ENCODE results near the gene GFPT1.
"Not testable (repeated sequence)": the region's sequence is repeated elsewhere in the genome, so short reads cannot be mapped to it uniquely, and the experiment has no call there.

GFPT1 gene

DNA sequence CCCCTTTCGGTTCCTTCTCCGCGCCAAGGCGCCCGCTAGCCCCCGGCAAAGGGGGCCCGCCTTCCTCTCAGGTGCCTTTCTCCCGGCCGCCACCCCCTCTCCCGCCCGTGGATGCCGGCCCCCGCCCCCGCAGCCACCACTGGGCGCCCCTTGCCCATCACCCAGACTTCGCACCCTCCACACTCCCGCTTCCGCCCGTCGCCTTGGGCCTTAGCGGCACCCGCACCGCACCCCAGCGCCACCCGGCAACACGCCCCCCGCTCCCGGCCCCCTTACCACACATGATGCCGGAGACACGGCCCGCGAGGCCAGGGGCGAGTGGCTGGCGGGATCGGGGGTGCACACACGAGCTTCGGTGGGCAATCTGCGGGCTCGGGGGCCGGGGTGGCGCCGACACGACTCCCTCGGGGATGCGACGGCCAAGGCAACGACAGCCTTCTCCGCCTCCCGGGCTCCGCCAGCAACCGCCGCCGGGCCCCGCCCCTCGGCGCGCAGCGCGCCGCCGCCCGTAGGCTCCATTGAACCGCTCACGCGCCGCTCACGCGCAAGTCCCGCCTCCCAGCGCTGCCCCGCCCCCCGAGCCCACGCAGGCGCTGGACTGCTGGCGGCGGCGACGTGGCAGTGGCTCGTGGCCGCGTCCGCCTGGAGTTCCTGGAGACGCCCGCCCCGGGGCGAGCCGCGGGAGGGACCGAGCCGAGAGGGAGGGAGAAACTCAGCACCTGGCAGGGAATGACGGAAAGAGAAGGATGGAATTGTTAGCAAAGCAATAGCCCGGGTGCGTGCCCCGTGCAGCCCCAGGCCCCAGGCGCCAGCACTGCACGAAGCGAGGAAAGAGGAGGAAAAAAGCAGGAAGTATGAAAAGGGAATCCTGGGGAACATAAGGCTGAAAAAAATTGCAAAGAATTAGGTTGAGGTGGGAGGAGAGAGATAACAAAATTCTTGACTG, at the start of gene GFPT1:
GFPT1 (minus strand) TSS at position 439 of the 946 bp plus-strand sequence; CDS start at position 283, 156 bp downstream.
- peak; percentile 97 for DNase-seq (ENCODE audit: low spot score)

DNA sequence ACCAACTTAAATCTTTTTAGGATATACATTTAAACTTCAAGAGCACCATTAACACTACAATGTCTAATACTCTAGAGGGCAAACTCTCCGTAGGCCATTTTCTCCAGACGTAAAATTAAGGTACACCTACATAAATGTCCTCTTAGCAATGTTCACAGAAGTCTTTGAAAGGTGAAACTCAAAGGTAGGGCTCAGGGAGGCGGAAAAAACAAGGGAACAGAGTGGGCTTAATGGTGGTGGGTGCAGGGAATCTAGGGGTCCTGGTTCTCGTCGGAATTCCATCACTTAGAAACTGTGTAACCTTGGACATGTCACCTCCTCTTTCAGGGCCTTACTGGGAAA, 49.5 kb upstream of the GFPT1 start:
- no peak for DNase-seq (ENCODE audit: low spot score)

DNA sequence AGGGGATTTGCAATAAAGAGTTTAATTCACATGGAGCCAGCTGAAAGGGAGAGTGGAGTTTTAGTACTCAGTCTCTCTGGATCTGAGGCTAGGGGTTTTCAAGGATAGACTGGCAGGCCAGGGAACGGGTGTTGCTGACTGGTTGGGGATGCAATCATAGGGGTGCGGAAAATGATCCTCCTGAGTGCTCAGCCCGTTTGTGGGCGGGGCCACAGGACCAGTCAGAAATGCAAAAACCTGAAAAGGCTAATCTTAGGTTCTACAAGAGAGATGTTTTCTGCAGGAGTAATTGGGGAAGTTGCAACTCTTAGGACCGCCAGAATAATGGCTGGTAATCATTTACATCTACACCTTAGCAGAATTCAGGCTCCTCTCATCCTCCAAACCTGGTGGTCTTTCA, 47.7 kb upstream of the GFPT1 start:
- DNase-seq (ENCODE audit: low spot score), result no peak

DNA sequence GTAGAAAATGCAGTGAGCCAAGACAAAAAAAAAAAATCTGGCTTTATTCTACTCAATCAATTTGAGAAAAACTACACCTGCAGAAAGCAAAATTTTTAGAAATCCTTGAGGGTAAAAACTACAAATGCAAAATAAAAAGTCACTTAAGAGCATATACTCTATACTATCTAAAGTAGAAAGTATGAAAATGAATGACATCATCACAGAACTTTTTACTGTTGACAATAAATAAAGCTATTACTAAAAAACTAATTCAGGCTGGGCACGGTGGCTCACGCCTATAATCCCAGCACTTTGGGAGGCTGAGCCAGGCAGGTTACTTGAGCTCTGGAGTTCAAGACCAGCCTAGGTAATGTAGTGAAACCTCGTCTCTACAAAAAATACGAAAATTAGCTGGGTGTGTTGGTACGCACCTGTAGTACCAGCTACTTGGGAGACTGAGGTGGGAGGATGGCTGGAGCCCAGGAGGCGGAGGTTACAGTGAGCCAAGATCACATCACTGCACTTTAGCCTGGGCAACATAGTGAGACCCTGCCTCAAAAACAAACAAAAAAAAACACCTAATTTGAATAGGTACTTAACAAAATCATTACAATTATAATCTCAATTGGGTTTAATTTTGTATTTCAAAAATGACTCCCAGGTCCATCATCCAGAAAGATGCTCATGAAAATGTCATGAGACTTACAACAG, 42.6 kb upstream of the GFPT1 start:
- no peak for DNase-seq (ENCODE audit: low spot score)

DNA sequence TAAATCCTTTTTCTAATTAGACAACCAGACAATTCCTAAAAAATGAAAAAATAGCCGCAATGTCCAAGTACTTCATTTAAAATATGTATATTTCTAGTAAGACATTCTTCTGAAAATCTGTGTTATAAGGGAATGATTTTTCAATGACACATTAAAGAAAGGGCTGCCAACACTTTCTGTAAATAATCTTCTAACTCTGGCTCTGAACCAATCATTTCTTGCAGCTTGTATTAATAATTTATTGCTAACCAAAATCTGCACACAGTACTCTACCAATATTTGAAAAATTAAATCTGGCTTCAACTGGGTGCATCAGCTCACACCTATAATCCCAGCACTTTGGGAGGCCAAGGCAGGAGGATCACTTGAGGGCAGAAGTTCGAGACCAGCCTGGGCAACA, 42.0 kb upstream of the GFPT1 start:
- DNase-seq (ENCODE audit: low spot score), result no peak

DNA sequence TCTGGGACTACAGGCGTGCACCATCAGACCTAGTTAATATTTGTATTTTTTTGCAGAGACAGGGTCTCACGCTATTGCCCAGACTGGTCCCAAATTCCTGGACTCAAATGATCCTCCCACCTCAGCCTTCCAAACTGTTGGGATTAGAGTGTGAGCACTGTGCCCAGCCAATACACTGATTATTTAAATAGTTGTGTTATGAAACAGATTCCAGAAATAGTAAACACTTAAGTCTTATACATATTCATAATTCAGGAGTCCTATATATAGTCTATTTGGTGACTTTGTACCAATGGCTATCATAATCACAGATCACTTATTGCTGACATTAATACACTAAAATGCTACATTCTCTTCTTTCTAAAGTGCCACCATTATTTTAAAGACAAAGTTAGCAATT, 37.4 kb upstream of the GFPT1 start:
- no peak for DNase-seq (ENCODE audit: low spot score)

DNA sequence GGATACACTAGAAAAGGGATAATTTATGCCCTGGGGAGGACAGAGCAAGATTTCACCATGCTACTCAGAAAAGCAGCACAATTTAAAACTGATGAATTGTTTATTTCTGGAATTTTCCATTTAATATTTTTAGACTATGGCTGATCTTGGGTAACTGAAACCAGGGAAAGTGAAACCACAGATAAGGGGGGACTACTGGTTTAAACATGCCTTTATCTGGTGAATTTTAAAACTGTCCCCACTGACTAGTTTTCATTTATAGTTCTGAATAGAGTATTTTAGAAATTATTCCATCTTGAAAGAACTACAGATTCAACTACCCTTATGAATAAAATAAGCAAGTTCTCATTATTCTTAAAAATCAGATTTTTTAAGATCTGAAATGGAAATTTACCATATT, 35.2 kb upstream of the GFPT1 start:
- no peak for DNase-seq (ENCODE audit: low spot score)

DNA sequence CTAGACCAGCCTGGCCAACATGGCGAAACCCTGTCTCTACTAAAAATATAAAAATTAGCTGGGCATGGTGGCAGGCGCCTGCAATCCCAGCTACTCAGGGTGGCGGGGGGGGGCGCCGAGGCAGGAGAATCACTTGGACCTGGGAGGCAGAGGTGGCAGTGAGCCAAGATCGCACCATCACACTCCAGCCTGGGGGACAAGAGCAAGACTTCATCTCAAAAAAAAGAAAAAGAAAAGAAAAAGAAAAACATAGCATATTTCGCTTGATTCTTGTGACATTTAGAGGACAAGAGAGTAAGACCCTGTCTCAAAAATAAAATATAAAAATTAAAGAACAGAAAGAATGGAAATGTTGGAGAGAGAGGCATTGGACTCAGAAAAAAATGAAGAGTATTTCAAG, 32.1 kb upstream of the GFPT1 start:
- DNase-seq (ENCODE audit: low spot score), result not testable (repeated sequence)

DNA sequence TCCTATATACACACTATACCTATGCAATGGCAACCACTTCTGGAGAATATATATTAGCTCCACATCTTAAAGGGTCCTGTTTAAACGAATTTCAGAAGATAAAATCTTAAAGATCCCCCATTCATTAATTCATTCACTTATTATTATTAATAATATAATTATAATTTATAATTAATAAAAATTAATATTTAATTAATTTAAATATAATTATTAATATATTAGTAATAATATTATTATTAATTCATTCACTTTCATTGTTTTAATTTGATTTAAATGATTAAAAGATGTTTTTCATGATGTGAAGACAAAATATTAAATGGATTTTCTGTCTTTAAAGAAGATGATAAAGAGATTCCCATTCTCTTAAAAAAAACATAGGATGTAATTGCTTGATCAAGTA, 29.1 kb upstream of the GFPT1 start:
- no peak for DNase-seq (ENCODE audit: low spot score)

DNA sequence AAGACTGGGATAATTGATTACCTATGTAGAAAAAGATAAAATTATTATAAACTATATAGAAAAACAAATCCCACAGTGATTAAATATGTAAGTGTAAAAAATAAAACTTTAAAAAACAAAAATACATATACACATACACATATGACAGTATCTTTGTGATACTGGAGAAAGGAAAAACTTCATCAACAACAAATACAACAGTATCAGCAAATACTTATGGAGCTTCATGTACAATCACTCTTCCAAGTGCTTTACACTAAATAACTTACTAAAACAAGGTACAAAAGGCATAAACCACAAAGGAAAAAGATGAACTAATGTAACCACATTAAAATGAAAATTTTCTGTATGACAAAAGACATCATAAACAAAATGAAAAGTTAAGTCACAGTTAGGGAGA, 24.1 kb upstream of the GFPT1 start:
- no peak for DNase-seq (ENCODE audit: low spot score)

DNA sequence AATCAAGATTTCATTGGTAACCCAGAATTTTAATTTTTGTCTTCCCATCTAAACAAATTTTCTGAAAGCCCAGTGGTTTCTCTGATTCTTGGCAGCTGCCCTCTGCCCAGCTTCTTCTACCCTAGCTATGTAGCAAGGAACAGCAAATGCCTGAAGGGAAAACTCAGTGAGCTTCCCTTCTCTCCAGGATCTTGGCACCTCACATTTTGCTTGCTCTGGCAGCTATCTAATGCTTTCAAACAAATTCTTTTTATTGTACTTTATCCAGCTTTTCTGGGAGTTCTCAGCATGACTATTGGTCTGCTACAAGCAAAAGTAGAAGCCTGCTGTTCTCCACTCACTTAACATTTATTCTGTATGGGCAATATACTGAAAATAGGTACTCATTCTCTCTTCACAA, 18.3 kb upstream of the GFPT1 start:
- no peak for DNase-seq (ENCODE audit: low spot score)

DNA sequence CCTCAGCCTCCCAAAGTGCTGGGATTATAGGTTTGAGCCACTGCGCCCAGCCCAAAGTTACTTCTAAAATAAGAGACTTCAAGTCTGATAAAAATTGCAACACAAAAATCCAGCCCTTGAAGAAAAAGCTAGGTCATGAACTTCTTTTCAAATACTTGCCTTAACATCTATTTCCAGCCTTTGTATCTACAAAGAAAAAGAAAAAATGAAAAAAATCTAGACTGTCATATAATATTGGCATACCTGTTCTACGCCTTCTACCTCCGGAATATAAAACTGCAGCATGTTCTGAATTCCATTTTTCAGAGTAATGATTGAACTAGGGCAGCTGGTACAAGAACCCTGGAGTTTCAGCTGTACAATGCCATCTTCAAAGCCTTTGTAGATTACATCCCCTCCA, 13.1 kb upstream of the GFPT1 start:
- no peak for DNase-seq (ENCODE audit: low spot score)

DNA sequence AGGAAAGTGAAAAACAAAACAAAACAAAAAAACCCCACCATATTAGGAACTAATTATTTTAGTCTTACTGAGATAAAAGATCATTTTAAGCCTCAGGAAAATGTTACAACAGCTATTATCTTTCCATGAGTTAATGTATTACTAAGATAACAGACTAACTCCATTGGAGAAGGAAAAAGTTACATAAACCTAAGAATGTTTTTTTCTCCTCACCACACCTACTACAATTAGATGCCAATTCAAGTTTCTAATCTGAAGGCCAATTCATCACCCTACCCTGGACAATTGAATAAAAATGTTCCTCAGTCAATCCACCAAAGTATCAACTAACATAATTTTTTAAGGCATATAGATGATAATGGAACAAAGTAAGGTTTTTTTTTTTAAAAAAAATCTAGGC, 10.2 kb upstream of the GFPT1 start:
- DNase-seq (ENCODE audit: low spot score), result no peak

DNA sequence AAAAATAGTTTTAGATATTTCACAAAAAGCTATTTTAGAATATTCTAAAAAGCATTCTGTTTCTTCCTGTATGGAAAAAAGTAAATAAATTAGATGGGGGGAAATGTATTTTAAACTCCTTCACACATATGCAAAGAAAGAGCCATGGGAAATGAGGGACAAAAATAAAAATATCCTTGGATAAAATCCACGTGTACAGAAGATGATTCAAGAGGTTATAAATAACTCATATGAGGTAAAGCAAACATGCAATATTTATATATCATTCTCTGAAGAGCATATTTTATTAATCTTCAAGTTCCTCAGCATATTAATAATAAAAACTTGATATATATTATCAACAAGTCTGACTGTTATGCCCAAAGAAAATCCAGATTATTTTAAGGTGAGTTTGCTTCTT, 8.8 kb upstream of the GFPT1 start:
- DNase-seq (ENCODE audit: low spot score), result no peak

DNA sequence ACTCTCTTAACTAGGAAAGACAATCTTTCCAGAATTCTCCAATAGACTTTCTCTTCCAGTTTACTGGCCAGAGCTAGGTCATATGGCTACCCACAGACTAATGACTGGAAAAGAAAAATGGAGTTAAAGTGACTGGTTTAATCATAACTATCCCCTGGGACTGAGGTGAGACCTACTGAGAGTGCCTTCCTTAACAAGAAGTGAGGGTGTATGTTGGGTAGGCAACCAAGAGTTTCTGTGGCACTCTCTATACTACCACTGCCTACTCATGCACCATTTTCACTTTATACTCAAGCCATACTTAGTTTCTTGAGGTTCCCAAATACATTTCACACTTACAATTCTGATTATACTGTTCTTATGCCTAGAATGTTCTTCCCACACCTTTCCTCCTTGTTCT, 6.9 kb upstream of the GFPT1 start:
- no peak for DNase-seq (ENCODE audit: low spot score)

DNA sequence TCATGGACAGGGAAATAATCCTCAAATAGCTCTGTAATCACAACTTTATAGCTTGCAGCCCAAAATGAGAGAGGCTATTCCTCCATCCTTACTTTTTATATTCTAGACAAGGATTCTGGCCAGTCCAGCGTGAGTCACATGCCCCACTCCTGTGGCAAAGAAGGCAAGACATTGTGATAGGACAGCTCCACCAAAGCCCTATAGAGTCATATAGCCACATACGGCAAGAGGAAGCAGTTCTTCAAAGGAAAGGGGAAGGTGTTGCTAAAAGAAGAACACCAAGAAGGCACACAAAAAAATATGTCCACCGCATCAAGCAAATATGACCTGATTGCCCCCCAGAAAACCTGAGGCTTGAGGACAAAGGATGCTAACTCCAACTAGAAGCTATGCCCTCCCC, 3.4 kb upstream of the GFPT1 start:
- no peak for DNase-seq (ENCODE audit: low spot score)

DNA sequence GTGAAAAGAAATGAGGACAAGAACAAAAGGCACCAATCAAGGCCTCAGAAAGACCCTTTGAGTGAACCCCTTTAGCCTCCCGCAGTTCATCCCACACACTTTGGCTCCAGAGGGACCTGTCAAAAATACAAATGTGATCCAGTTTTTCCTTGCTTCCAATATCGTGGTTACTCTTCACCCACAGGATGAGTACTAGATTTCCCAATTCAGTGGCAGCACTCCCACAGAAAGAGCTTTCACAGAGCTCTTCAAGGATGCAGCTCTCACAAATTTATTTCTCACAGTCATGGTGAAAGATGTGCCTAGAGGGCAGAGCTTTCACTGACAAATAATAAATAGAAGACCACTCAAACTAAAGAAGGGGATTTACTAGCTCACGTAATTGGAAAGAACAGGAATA, 3.0 kb upstream of the GFPT1 start:
- DNase-seq (ENCODE audit: low spot score), result peak; percentile 26

DNA sequence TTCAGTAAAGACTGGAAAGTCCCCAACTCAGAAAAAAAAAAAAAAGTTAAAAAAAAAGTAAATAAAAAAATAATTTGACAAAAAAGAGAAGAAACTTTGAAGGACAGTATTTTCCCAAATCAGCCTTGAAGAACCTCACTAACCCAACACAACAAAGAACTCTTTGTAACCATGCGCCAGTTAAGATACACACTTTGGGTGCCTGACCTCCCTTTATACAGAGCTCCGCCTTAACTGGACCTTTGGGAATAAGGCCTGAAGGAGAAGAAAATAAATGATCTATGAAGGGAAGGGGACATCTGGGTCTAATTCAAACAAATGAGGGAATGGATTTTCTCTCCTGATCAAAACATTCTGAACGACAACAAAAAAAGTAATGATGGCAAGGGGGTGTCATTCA, 2.2 kb upstream of the GFPT1 start:
- no peak for DNase-seq (ENCODE audit: low spot score)

DNA sequence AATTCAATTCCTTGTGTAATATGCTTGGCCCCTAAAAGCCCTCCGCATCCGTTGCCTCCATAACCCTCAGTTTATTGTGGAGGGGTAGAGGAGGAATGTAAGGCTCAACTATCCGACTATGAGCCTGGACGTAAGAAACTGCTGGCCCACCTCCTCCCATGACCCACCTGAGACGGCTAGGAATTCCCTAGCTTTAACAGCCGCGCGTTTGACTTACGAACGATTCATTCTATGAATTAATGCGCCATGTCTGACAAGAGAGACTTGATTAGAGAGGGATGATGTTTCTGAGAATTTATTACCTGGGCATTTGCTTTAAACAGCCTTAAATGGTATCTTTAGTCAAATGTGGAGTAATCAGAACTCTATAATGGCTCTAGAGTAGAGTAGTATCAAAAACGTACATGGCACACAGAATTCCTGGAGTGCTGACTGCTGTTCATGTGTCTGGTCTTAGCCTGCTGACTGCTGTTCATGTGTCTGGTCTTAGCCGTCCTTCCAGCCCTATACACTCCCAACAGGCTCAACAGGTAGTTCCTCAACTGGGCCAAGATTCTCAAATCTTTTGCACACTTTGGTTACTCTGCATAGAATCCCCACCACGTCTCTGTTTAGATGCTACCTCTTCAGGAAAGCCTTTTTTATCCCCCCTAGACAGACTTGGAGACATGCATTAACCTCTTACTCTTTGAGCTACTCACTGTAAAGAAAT, 899 bp upstream of the GFPT1 start:
- DNase-seq (ENCODE audit: low spot score), result no peak

DNA sequence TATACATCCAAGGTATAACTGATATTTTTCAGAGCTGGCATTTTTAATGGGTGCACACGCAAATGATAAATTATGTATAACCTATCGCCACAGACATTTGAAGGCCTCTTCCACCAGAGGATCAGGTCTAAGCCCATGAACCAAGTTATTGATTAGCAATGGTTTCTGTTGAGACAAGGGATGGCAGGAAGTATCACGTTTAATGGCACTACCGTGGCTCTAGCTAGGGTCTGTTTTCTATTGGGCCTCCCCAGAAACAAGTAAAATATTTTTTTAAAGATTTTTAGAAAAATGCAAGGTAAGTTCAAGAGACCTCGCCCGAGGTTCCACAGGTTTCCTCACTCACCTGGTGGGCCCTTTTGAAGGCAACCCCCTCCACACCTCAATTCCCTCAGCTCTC, 667 bp downstream of the GFPT1 start:
- no peak for DNase-seq (ENCODE audit: low spot score)

DNA sequence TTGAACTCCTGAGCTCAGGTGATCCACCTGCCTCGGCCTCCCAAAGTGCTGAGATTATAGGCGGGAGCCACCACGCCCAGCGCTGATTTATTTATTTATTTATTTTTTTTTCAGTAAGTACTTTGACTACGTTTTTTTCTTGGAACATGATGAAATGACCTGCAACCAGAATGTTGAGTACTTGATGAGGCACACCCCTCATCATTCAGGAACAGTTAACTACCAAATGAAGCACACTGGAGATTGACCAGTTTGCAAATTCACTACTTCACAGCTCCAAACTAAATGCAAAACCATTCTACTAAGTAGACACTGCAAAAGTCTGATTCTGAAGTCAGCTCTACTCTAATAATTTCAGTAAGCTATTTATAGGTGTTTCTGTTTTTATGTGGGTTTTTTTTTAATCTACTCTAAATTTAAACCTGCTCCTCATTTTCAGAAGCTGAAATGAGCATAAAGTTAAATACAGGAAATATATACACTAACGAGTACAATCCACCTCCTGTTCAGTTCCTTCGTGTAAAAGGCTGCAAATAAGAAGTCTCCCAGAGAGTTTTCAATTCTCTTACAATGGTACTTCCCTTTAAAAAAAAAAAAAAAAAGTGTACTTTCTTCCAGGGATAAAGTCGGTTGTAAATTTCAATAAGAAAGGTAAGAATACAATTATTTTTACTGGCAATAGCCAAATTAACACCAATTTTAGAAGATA, 1.4 kb downstream of the GFPT1 start:
- peak; percentile 41 for DNase-seq (ENCODE audit: low spot score)

DNA sequence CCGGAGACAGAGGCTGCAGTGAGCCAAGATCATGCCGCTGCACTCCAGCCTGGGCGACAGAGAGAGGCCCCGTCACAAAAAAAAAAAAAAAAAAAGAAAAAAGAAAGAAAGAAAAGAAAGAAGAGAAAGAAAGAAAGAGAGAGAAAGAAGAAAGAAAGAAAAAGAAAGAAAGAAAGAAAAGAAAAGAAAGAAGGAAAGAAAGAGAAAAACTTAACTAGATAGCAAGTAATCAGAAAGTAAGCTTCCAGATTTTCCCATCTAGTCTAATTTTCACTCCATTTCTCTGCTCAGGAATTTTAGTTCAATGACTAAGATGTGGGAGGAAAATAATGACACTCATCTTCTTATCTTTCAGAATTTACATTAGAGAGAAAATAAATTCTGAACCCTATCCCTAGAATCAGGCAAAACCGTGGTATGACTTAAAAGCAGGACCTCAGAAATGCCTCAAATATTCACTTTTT, 2.4 kb downstream of the GFPT1 start:
- DNase-seq (ENCODE audit: low spot score), result peak; percentile 29
